Peyer's patch (tissue), 4 donors: ENCODE data around the gene RGPD3. TPM values are rescaled to one million over a fixed set of nuclear protein-coding genes. Genes with fewer than 3 reads are reported as not detected.
"Not testable (repeated sequence)": the region's sequence is repeated elsewhere in the genome, so short reads cannot be mapped to it uniquely, and the experiment has no call there.

Experiments used
- DNase-seq, 3 donors: peaks; one replicate each; pipeline ENCODE4 v3.0.0-alpha.2; 2017 to 2019
- H3K27ac ChIP-seq, 4 donors: fragments of 200-600 bp; sonication (generic); one replicate each; pipeline ENCODE4 v1.5.1; 2016 to 2019
- H3K27me3 ChIP-seq, 2 donors: fragments of 200-600 bp; sonication (generic); one replicate each; pipeline ENCODE4 v1.5.1; 2019
- H3K36me3 ChIP-seq, 3 donors: fragments of 200-600 bp; sonication (generic); one replicate each; pipeline ENCODE4 v1.5.1; 2016 to 2019
- H3K4me1 ChIP-seq, 4 donors: fragments of 200-600 bp; sonication (generic); one replicate each; pipeline ENCODE4 v1.5.1; 2016 to 2019
- H3K4me3 ChIP-seq, 4 donors: fragments of 200-600 bp; sonication (generic); 1 replicate in 3 of 4; 2 replicates in 1 of 4; pipeline ENCODE4 v1.5.1; 2016 to 2019; ENCODE audit warnings: mild to moderate bottlenecking in 1 of 4
- H3K9me3 ChIP-seq, 4 donors: fragments of 200-600 bp; sonication (generic); one replicate each; pipeline ENCODE4 v1.5.1; 2016 to 2019; ENCODE audit warnings: mild to moderate bottlenecking in 1 of 4
- total RNA-seq, 4 donors: library from RNA; depleted of rRNA; stranded (reverse); fragments of >200 nt; gene quantifications; one replicate each; pipeline ENCODE4 v1.1.0, GENCODE V29; 2016

The RGPD3 gene
- total RNA-seq, 4 donors from 2014 or later, result 0.67 to 0.83 TPM; not detected in 2

DNA sequence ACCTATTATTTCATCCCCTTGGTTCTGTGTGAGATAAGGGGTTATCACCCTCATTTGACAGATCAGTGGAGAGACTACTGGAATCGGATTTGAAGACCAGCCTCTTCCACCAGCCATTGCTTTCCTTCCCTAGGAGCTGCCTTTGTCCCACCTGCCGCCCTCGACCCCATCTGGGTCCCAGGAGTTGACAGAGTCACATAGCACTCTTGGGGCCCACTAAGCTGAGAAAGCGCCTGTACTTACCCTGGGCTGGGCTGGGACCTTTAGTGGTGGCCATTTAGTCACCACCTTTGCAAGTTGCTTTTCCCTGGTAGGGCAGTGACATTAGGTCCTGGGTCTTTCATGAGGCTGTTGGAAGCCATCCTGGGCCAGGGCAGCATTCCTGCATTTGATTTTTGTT, 36.6 kb upstream of the RGPD3 start:
- H3K36me3 ChIP-seq, H3K4me1 ChIP-seq, H3K27ac ChIP-seq, H3K9me3 ChIP-seq, DNase-seq, H3K27me3 ChIP-seq, H3K4me3 ChIP-seq: not testable (repeated sequence)

DNA sequence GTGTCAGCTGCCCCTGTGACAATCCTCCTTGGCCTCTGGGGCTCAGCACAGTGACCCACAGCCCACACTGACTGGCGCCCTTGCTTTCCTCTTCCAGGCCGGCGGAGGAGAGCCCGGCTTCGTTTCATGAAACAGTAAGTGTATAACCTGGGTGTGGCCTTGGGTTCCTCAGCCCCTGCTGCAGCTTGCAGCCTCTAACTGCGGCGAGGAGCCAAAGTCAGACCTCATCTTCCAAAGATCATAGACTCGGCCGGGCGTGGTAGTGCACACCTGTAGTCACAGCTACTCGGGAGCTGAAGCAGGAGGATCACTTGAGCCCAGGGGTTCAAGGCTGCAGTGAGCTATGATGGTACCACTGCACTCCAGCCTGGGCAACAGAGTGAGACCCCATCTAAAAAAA, 36.0 kb upstream of the RGPD3 start:
- DNase-seq, result peak in 2 of 3 donors; percentile 59 to 68
- not testable (repeated sequence) for H3K27ac ChIP-seq, H3K27me3 ChIP-seq, H3K4me1 ChIP-seq, H3K9me3 ChIP-seq, H3K4me3 ChIP-seq, H3K36me3 ChIP-seq

DNA sequence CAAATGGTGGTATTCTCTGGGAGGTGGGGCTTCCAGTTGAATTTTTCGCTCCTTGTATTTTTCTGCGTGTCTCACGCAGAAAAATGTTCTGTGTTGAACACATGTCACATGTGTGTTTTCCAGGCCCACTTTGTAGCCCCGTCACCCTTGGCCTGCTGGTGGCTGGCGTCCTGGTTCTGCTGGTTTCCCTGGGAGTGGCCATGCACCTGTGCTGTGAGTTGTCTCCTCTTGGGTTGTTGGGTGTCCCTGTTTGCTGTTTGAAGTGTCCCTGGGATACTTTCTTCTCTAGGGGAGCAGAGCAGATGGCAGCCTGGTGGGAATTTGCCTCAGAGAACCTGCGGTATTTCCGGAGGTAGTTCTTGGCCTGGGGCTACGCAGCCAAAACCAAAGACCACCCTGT, 34.1 kb upstream of the RGPD3 start:
- not testable (repeated sequence) for H3K36me3 ChIP-seq, H3K9me3 ChIP-seq, H3K4me1 ChIP-seq, H3K27ac ChIP-seq, H3K27me3 ChIP-seq, H3K4me3 ChIP-seq, DNase-seq

DNA sequence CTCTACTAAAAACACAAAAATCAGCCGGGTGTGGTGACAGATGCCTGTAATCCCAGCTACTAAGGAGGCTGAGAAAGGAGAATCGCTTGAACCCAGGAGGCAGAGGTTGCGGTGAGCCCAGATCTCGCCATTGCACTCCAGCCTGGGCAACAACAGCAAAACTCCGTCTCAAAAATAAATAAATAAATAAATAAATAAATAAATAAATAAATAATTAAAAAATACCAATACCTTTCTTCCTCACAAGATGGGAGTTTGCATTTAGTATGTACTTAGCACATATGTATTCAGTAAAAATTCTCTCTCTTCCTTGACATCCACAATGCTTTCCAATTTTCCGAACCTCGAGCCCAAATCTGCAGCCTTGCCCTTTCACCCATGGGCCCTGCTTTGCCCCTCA, 32.1 kb upstream of the RGPD3 start:
- not testable (repeated sequence) for H3K36me3 ChIP-seq, H3K27ac ChIP-seq, H3K9me3 ChIP-seq, H3K4me3 ChIP-seq, H3K4me1 ChIP-seq, DNase-seq, H3K27me3 ChIP-seq

DNA sequence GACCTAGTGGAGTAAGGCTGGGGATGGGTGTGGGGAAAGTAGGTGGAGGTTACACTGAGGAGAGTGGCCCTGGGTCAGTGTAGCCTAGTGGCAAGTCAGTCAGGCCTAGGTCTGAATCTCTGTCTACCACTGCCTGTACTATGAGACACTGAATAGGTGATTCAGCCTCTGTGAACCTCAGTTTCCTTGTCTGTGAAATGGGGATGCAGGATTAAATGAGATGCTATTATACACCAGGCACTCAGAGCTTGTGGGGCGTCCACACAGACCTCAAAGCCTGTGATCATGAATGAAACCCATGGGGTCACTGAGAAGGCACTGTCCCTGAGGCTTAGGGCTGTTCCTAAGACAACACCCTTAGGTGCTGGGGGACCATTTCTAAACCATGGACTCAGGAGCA, 30.3 kb upstream of the RGPD3 start:
- H3K27ac ChIP-seq, H3K36me3 ChIP-seq, H3K4me1 ChIP-seq, H3K4me3 ChIP-seq, DNase-seq, H3K27me3 ChIP-seq, H3K9me3 ChIP-seq: not testable (repeated sequence)

DNA sequence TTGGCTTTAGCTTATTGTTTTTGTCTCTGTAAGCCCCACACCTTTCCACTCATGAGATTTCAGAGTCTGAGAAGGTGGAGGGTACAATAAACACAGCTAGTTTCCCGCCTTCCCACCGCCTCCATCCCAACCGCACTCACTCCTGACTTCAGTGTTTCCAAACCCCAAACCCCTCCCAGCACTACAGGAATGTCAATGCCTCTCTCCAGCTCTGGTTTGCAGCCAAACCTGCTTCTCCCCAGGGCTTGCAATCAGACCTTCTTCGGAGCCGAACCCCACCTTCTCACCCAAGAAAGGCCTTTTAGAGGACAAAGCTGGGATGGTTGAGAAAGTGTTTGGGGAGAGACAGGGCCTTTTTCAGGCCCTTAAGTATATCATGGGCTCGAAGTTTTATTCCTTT, 24.7 kb upstream of the RGPD3 start:
- not testable (repeated sequence) for H3K4me1 ChIP-seq, H3K36me3 ChIP-seq, H3K9me3 ChIP-seq, DNase-seq, H3K27me3 ChIP-seq, H3K27ac ChIP-seq, H3K4me3 ChIP-seq

DNA sequence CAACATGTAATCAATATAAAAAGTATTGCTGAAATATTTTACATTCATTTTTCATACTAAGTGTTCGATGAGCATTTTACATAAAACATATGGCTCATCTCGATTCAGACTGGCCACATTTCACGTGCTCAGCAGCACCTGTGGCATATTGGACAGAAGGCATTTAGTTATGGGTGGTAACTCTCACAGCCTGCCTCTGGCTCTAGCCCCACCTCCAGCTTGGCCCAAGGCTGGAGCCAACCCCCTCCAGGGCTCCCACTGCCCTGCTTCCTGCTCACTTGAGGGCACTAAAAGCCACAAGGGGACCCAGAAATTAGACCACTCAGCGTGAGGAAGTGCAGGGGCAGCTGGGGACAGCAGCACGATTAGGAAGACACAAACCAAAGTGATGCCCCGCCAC, 24.2 kb upstream of the RGPD3 start:
- not testable (repeated sequence) for H3K4me1 ChIP-seq, DNase-seq, H3K9me3 ChIP-seq, H3K27me3 ChIP-seq, H3K27ac ChIP-seq, H3K4me3 ChIP-seq, H3K36me3 ChIP-seq

DNA sequence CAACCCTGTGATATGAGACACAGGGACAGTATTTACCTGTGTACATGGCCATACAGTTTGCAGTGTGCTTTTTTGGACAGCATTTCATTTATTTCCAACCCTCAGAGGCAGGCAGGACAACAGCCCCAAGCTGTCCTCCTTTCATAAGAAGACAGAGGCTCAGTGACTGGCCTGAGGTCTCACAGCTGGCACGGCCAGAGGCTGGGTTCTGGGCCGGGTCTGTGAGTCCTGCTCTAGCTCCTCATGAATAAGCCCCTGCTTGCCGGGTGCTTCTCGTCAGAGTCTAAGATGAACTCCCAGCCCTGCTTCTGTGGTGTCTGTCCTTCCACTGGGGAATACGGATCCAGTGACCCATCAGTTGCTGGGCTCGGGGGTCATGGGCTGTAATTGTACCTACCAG, 21.5 kb upstream of the RGPD3 start:
- H3K36me3 ChIP-seq, result not testable (repeated sequence)

DNA sequence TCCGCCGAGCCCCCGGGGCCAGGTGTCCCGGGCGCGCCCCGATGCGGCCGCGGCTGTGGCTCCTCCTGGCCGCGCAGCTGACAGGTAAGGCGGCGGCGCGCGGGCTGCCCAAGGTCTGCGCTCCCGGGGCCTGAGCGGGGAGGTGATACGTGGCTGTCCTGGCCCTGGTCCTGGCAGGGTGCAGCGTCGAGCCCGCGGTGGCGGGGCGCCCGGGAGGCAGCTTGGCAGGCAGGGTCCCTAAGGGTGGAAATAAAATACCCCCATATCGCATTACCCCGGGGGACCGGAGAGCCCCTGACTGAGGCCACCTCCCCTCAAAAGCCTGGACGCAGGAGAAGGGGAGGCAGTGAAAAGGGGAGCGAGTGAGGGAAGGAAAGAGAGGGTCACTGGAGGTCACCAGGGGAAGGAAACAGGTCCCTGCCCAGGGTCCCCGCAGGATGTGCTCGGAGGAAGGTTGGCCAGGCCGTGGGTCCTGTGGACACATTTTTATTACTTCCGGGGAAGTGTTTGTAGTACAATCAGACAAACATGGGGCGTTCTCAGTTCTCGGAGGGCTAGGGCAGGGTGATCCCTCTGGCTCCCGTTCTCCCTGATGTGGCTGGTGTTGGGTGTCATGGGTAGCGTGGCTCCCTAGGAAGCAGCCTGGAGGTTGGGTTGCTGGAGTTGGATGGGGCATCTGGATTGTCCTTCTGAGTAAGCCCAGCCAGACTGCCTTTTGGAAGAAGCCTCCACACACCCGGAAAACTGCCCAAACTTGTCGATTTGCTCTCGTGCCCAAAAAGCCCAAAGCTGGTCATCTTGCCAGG, 19.4 kb upstream of the RGPD3 start:
- H3K4me3 ChIP-seq, result peak overlapping the region in 1 of 4 donors; percentile 19
- H3K4me1 ChIP-seq, H3K36me3 ChIP-seq, H3K9me3 ChIP-seq, H3K27me3 ChIP-seq, DNase-seq, H3K27ac ChIP-seq: not testable (repeated sequence)

More for the DNA sequence above, 21.5 kb upstream of the RGPD3 start:
- not testable (repeated sequence) for H3K27me3 ChIP-seq, DNase-seq, H3K4me3 ChIP-seq, H3K27ac ChIP-seq, H3K4me1 ChIP-seq, H3K9me3 ChIP-seq

DNA sequence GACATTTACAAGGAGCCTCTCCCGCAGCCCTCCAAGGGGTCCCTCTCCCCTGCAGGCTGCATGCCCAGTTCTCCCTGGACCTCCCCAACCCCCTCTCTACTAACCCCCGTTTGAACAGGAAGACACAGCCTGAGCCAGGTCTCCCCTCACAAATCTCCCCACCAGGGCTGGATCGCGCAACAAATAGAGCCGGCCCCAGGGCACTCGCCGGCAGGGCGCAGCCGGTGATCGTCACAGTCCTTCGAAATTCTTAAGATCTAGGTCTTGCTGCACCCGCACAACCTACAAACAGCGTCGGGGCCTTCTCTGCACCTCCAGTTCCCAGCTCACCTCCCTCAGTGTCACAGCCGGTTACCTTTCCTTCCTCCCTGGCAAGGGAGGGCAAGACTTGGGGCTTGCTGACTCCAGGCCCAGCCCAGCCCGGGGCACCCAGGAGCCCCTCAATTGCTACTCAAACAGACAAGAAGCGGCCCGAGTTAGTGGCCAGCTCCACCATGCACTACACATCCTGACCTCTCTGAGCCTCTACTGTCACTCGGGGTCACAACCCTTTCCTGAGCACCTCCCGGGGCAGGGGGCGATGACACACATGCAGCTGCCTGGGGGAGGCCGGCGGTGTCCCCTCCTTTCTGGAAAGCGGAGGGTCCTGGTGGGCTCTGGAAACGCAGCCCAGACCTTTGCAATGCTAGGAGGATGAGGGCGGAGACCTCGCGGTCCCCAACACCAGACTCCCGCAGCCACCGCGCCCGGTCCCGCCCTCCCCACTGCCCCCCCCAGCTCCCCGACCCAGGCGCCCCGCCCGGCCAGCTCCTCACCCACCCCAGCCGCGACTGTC, 18.6 kb upstream of the RGPD3 start, which contains the start of gene CD8B2:
TSS of gene CD8B2 (plus strand) at position 814 of the 835 bp plus-strand sequence. CDS start 63 bp downstream, outside the sequence.
- not testable (repeated sequence) for DNase-seq, H3K27ac ChIP-seq, H3K27me3 ChIP-seq, H3K4me1 ChIP-seq, H3K9me3 ChIP-seq, H3K36me3 ChIP-seq
- H3K4me3 ChIP-seq, result peak within 1 kb of the TSS in 1 of 4 donors; percentile 19

DNA sequence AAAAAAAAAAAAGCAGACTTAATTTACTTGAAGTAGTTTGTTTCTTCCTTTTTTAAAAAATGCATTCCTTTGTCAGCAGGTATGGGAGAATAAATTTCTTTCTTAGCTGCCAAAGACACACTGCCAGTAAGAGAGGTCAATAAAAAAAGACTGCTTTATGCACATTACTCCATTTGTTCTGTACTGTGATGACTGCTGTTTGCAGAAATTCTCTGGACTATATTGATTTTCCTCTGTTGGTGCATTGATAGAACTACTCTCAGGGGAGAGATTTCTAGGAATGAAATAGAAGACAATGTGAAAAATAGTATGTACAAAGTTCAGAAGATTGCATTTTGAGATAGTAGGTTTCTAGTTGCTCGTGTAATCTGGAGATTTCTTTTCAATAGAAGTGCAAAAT, 11.3 kb upstream of the RGPD3 start:
- H3K27me3 ChIP-seq, H3K36me3 ChIP-seq, H3K27ac ChIP-seq, H3K9me3 ChIP-seq, H3K4me3 ChIP-seq, DNase-seq, H3K4me1 ChIP-seq: not testable (repeated sequence)

DNA sequence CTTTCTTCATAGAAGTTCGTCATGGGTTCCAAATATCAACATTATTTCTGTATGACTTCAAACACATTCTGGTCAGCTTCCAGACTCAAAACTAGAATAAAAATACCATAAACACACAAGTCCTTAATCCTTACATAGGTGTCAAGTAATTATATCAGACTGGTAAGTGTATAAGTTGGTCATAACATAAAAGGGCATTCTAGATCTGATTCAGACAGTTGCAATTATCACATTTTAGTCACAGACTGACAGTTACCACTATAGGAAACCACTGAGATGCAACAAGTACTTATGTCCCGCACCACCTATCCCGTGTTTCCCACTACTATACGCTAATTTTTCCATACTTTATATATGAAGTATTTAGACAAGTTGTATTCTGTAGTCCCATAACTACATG, 9.4 kb upstream of the RGPD3 start:
- not testable (repeated sequence) for DNase-seq, H3K4me3 ChIP-seq, H3K9me3 ChIP-seq, H3K36me3 ChIP-seq, H3K4me1 ChIP-seq, H3K27me3 ChIP-seq, H3K27ac ChIP-seq
